ENCODE results near the gene ALPL.

Gene ALPL

DNA sequence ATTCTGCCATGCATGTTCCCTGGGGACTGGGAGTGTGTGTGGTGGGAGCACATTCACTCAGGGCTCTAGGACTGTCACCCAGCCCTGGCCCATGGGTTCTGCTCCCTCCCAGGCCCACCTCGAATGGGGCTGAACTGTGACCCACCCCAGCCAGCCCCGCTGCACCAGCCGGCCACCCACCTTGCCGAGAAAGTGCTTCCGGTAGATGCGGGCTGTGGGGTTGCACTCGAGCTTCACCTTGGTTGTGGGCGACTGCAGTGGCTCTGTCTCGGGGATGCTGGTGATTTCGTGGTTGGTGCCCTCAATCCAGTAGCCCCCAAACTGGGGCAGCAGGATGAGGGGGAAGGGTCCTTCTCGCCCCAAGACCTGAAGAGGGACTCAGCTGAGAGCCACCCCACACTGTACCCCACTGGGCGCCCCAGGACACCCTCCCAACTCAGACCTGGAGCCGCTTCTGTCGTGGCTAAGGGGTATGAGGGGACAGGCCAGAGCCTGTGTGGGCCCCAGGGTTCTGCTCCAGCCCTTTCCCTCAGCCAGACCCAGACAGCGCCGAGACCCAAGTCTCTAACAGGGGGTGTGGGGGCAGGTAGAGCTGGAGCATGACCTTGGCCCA lies 108.0 kb downstream of the ALPL start:
- no peak for DNase-seq (ENCODE audit: low read depth in 3 of 3, low spot score in 1 of 3)

DNA sequence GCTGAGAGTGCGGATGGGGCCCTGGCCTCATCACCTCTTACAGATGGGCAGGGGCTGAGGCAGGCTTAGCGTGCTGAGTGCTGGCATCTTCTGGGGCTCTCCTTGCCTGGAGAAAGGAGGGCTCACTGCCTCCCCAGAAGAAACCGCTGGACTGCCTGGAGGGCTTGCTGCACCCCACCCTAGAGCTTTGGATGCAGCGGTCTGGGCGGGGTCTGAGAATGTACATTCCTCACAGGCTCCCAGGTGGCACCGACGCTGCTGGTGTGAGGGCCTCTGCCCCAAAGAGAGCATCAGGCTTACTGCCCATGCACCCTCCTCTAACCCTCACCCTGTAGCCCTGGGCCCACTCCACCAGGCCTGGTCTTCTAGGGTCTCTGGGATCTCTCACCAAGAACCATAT lies 108.8 kb downstream of the ALPL start:
- no peak for DNase-seq (ENCODE audit: low read depth in 3 of 3, low spot score in 1 of 3)

DNA sequence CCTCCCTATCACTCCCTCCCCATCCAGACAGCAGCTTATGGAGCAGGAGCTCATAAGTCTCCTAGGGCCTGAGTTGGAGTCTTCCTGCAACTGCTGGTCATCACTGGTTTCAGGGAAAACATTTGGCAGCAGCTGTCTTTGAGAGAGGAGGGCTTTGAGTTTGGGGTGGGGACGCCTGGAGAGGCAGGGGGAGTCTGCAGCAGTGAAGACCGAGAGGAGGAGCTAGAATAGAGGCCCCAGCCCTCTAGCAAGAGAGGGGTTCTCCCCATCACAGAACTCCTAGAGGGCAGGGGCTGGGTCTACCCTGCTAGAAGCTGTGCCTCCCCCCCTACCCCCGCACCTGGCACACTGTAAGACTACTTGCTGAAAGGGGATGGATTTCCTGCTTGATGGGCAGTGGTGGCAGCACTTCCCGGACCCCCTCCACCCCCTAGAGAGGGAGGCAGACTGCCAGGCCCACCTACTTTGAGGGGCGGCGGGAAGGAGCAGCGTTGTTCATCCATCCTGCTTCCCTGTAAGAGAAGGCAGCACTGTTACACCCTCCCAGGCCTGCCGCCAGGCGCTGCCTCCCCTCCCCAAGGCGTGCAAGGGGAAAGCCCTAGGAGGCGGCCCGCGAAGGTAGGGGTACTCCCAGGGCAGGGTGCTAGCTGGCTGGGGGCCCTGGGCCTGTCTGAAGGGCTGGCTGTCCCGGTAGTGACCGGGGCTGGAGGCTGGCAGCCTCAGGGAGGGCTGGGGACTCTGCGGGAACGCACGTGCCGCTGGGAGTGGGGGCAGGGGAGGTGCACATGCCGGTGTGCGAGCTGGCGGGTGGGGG lies 109.5 kb downstream of the ALPL start:
- no peak for DNase-seq (ENCODE audit: low read depth in 3 of 3, low spot score in 1 of 3)

DNA sequence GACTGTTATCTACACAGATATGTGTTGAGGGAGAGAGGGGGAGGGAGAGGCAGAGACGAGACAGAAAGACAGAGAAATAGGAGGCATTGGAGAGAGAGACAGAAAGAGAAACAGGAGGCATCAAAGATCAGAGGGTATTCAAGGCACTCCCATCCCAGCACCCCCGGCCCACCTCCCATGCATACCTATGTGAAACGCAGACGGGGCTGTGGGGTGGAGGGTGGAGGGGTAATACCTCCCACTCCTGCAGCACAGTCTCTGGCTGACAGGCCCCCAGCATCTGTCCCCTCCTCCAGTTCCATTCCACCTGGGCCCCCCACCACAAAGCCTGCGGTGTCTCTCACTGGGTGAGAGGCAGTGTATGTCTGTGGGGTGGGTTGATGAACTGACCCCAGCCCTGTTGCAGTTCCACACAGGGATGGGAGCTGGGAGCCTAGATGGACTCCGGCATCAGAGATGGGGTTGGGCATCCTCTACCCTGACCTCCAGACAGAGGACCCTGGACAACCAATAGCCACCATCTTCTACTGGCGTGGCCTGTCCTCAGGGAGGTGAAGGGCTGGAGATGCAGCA lies 110.2 kb downstream of the ALPL start:
- no peak for DNase-seq (ENCODE audit: low read depth in 3 of 3, low spot score in 1 of 3)

DNA sequence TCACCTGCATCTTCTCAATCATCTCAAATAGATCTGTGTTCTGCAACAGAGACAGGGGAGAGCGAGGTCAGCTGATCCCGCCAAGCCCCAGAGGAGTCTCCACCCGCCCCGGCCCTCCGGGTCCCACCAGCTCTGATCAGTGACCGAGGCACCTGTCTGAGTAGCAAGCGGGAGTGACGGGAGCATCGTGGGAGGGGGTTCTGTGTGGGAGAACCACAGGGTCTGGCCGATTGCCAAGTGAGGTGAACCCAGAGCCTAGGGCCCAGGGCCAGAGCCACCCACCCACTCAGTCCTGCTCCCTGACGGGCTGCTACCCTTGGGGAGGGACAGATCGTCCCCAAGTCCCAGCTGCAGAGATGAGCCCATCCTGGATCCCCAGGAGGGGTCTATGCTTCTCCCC lies 110.8 kb downstream of the ALPL start:
- DNase-seq (ENCODE audit: low read depth in 3 of 3, low spot score in 1 of 3) = no peak

DNA sequence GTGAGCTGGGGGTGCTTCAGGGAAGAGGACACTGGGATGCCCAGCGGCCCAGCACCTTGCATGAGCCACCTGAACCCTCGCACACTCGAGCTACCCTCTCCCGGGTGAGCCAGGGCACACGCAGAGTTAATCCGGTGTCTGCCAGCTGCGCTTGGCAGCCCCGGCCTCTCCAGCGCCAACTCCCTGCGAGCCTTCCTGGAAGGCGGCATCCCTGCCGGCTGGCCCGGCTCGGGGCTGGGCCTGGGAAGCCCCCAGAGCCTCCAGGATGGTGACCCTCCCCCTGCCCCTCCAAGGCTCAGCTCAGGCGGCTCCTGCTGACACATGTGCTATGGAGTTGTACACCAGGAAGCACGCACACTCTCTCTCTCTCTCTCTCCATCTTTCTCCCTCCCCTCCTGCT lies 111.3 kb downstream of the ALPL start:
- no peak for DNase-seq (ENCODE audit: low read depth in 3 of 3, low spot score in 1 of 3)

DNA sequence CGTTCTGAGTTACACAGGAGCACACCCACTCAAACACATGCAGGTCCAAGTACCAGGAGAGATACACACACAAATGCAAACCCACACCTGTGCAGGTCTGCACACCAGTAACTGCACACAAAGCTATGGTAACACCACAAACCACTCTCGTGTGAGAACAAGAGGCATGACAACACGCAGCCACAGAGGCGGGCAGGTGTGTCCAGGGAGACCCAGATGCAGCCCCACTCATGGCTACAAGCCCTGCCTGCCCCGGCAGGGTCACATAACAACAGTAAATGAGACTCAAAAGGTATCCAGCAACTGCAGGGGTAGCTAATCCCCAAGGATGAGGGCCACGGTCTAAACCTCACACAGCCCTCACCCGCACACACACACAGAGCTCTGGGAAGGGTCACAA lies 111.8 kb downstream of the ALPL start:
- no peak for DNase-seq (ENCODE audit: low read depth in 3 of 3, low spot score in 1 of 3)

DNA sequence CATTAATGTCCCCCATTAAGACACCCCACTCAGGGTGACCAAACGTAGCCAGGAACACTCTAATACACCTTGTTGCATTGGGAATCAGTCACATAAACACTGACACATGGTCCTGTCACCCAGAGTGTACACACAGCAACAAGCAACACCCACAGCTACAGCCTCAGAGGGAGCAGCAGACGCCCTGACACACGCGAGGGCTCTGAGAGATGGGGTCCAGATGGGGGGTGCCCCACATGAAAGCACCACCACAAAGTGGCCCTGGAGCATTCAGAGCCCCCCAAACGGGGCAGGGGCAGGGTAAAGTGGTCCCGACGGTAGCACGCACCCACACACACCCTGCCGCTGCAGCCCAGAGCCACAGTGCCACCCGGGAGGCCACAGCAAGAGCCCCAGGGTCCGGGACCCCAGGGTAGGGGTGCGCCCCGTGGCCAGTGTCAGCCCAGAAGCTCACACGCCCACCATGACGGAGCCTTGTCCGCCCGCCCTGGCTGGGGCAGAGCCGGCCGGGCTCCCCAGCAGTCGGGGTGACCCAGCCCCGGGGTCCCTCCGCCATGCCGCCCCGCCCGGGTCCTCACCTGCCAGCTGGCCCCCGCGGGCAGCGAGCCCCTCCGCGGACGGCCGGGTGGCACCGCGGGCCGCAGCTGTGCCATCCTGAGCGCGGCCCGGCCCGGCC lies 112.7 kb downstream of the ALPL start:
- DNase-seq (ENCODE audit: low read depth in 3 of 3, low spot score in 1 of 3) = no peak

DNA sequence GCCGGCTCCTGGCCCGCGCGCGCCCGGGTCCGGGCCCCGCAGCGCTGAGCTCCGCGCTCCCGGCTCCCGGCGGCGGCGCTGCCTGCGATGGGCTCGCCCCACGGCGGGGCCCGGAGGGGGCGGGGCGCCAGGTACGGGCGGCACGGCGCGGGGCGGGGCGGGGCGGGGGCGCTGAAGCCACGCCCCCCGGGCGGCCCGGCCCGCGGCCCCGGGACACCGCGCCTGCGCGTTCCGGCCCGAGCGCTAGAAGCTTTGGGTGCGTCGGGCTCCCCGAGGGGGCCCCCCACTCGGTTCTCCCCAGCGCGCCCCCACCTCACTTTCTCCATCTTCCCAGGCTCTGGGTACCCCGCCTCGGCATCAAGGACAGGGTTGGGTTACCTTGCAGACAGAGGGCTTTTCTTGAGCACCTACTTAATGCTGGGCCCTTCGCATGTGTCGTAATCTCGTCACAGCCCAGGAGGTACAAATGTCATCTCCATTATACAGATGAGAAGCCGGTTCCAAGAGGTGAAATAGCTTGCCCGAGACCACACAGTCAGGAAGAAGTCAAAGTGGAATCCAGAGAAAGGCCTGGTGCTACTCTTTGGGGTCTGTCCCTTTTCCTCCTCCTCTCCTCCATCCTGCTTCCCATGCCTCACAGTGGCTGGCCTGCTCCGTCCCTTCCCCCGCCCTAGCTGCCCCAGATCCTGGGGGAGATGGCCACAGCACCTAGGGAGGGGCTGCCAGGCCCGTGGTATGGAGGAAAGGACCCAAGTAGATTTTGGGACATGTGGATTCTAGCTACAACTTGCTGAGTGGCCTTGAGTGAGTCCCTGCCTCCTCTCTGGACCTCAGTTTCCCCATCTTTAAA lies 113.5 kb downstream of the ALPL start:
- peak; percentile 4 to 42 (median 22) for DNase-seq (ENCODE audit: low read depth in 3 of 3, low spot score in 1 of 3)

DNA sequence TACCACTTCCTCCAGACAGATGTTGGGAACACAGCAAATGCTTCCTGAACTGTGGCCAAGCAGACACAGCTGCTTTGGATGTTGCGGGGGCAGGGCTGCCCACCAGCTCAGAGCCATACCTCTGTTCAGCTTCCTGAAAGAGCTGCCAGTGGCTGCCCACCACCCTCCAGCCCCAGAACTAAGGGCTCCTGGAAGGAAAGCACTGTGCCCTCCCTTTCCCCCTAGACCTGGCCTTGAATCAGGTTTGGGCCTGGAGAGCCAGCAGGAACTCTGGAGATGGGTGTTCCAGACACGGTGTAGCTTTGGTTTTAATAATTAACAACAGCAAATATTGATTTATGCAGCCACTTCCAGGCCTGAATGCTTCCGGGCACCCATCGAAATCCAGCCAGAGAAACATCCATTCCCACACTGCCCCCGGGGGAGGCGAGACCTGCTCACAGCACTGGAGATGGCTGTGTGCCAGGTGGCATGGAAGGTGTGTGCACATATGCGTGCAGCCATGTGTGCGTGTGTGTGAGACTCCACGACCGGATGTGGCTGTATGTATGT lies 114.3 kb downstream of the ALPL start:
- no peak for DNase-seq (ENCODE audit: low read depth in 3 of 3, low spot score in 1 of 3)

DNA sequence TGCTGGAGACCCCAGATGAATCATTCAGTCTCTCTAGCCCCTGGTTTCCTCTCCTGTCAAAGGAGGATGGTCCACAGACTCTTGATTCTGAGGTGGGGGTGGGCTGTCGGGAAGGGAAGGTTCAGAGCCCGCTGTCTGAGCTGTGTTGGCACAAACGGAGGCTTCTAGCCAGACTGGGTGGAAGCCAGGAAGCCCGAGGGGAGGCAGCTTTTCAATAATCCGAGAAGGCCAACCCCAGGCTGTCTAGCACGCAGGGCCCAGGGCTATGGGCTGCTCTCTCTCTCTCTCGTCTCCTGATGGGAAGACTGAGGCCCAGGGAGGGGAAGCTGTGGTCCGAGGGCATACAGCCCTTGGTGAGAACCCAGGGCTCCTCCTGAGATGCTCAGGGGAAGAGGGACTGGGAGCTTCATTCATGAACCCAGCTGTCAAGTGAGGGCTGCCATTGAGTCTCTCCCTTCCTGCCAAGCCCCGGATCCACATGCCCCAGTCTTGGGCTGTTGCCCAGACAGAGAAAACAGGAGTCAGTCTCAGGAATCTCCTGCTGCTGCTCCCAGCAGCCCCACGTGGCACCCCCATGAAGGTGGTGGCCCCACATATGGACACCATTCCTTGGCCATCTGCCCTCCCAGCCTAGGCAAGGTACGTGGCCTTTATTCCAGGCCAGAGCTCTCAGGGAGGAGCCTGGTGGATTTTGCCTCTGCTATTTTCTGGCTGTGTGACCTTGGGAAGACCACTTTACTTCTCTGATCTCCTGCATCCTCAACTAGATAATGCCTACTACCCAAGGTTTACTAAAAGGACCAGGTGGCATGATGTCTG lies 115.6 kb downstream of the ALPL start:
- no peak for DNase-seq (ENCODE audit: low read depth in 3 of 3, low spot score in 1 of 3)

DNA sequence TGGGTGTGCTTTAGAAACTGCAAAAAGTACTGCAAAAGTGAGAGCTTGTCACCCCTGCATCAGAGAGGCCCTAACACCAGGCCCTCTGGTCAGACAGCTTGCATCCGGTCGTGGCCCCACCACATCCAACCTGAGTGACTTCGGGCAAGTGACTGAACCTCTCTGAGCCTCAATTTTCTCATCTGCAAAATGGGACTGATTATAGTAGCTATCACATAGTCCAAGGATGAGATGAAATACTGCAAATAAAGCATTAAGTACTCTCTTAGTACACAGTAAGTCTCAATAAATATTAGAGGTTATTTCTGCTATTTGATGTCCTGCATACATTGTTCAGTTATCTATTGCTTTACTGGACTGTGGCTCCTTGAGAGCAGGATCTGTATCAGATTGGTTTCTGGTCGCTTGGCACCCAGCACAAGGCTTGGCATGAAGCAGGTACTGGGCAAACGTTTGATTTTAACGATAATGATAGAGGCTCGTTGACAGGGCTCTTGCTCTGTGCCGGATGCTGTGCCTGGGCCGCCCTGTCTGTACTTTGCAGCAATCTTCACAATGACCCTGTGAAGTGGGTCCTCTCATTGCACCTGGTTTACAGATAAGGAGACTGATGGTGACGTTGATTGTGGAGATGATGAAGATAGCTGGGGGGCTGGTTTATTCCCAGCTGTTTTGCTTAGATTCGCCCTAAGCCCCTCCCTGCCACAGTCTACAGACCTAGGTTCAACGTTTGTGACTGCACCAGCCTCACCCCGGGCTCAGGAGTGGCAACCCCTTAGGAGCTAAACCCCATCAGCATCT lies 116.4 kb downstream of the ALPL start:
- no peak for DNase-seq (ENCODE audit: low read depth in 3 of 3, low spot score in 1 of 3)

DNA sequence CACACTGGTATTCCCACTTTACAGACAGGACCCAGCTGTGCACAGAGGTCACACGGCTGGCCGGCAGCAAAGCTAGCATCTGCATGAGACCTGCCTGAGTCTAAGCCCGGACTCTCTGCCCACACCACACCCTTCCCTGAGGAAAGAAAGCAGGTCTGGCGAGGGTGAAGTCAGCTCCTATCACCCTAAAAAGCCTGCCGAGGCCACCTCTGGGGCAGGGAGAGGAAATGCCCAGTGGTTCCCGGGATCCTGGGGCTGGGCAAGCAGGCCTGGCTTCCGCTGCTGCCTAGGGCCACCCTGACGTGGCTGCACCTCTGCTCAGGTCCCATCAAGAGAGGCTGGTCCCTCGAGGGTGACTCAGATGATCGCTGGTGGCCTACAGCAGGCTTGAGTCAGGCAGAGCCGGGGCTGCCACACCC lies 117.7 kb downstream of the ALPL start:
- DNase-seq (ENCODE audit: low read depth in 3 of 3, low spot score in 1 of 3) = no peak
